PFSK-1 (cell line): ENCODE data around the gene RIPK4.

Source experiments
- POLR2AphosphoS5 ChIP-seq: IDR thresholded peaks from 2 replicates; pipeline ENCODE4 v1.6.1; 2012; ENCODE audit warnings: low read depth, mild to moderate bottlenecking, control low read depth, low read length, moderate library complexity
- SIN3A ChIP-seq: IDR thresholded peaks from 2 replicates; pipeline ENCODE4 v1.6.1; 2012; ENCODE audit warnings: mild to moderate bottlenecking, low read length, moderate library complexity, borderline replicate concordance; ENCODE audit not compliant: insufficient read depth
- TAF1 ChIP-seq: IDR thresholded peaks from 2 replicates; pipeline ENCODE4 v1.6.1; 2012; ENCODE audit warnings: low read length, control low read depth, borderline replicate concordance; ENCODE audit not compliant: insufficient read depth
- TF ChIP-seq, protein P1 (sequence below), 2 experiments: IDR thresholded peaks; 2 replicates each; pipeline versions ENCODE4 v1.6.1 to v1.8.0; 2011 to 2012; ENCODE audit warnings: low read depth in 2 of 2, low read length in 2 of 2, control low read depth in 1 of 2, inconsistent platforms in 1 of 2, mild to moderate bottlenecking in 1 of 2, moderate library complexity in 1 of 2; ENCODE audit not compliant: insufficient read depth in 1 of 2

DNA sequence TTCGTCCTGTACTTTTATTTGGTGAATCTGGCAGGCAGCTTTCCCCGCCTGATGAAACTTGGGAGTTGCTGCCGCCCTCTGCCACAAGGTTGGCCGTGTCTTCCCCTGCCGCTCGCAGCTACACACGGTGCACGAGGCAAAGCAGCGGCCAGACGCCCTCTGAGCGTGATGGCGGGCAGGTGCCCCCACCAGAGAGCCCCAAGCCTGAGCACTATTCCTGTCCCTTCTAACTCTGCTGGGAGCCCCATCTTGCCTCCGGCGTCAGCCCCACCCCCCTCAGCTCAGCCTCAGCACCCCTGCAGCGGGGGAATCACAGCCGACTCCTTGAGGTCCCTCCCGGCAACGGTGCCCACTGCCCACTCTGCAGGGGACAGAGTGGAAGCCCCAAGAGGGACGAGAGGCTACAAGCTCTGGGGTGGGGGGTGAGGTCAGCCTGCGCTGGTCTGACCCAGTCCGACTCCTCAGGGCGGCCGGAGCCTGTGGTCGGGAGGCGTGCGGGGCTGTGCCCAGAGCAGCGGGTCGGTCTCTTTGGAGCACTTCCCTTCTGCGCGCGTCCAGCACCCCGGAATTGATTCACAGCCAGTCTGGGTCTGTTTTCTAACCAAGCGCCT, 41.3 kb downstream of the RIPK4 start:
- no peak for TF ChIP-seq TAF1
- TF ChIP-seq, protein P1, sequence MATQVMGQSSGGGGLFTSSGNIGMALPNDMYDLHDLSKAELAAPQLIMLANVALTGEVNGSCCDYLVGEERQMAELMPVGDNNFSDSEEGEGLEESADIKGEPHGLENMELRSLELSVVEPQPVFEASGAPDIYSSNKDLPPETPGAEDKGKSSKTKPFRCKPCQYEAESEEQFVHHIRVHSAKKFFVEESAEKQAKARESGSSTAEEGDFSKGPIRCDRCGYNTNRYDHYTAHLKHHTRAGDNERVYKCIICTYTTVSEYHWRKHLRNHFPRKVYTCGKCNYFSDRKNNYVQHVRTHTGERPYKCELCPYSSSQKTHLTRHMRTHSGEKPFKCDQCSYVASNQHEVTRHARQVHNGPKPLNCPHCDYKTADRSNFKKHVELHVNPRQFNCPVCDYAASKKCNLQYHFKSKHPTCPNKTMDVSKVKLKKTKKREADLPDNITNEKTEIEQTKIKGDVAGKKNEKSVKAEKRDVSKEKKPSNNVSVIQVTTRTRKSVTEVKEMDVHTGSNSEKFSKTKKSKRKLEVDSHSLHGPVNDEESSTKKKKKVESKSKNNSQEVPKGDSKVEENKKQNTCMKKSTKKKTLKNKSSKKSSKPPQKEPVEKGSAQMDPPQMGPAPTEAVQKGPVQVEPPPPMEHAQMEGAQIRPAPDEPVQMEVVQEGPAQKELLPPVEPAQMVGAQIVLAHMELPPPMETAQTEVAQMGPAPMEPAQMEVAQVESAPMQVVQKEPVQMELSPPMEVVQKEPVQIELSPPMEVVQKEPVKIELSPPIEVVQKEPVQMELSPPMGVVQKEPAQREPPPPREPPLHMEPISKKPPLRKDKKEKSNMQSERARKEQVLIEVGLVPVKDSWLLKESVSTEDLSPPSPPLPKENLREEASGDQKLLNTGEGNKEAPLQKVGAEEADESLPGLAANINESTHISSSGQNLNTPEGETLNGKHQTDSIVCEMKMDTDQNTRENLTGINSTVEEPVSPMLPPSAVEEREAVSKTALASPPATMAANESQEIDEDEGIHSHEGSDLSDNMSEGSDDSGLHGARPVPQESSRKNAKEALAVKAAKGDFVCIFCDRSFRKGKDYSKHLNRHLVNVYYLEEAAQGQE (IDR thresholded peaks at IDR 0.05; ENCODE audit: insufficient read depth in 1 of 2, low read depth in 2 of 2, low read length in 2 of 2) = no peak
- TF ChIP-seq POLR2AphosphoS5 = no peak
- no peak for TF ChIP-seq SIN3A
